ENCODE data around the gene TAF1C.

The TAF1C gene

GRCh38 chr16:84233748-84234147 is 46.9 kb upstream of the TAF1C start:
- Histone ChIP-seq H3K79me2 (ENCODE audit: insufficient read depth, low read length) (no peaks in the 10 kb centered on the region), H3K9ac (ENCODE audit: low read depth, low read length, poor library complexity, severe bottlenecking) (no peak overlapping the region), H3K4me3 (ENCODE audit: low read length, poor library complexity, severe bottlenecking) (no peak overlapping the region), H3K27me3 (ENCODE audit: insufficient read depth, low read length, poor library complexity, severe bottlenecking) (no peaks in the 10 kb centered on the region), H3K4me1 (ENCODE audit: insufficient read depth, low read length, poor library complexity, severe bottlenecking) (no peaks in the 10 kb centered on the region), H4K20me1 (ENCODE audit: insufficient read depth, low read length, poor library complexity, severe bottlenecking) (no peaks in the 10 kb centered on the region), H3K36me3 (ENCODE audit: insufficient read depth, low read length) (no peaks in the 10 kb centered on the region), H2AFZ (ENCODE audit: low read length) (no peak overlapping the region), H3K9me3 (ENCODE audit: insufficient read depth, low read depth, low read length) (no peaks in the 10 kb centered on the region), H3K9me2 (replicated peaks; ENCODE audit: low read depth, low read length) (no peaks in the 10 kb centered on the region), H3K4me2 (ENCODE audit: low read depth, low read length, poor library complexity, severe bottlenecking) (no peak overlapping the region), H3F3A (ENCODE audit: low read depth) (no peaks in the 10 kb centered on the region)
- TF ChIP-seq EZH2phosphoT487 (IDR thresholded peaks at IDR 0.05; ENCODE audit: borderline replicate concordance) (no peak), CTCF (conservative IDR thresholded peaks at IDR 0.05; ENCODE audit: low read length) (no peak)

- Histone ChIP-seq H3K9me2 (replicated peaks; ENCODE audit: low read depth, low read length) (no peaks in the 10 kb centered on the region), H3K9me3 (ENCODE audit: insufficient read depth, low read depth, low read length) (no peaks in the 10 kb centered on the region), H2AFZ (ENCODE audit: low read length) (no peak overlapping the region), H4K20me1 (ENCODE audit: insufficient read depth, low read length, poor library complexity, severe bottlenecking) (no peaks in the 10 kb centered on the region), H3K4me2 (ENCODE audit: low read depth, low read length, poor library complexity, severe bottlenecking) (no peak overlapping the region), H3K4me1 (ENCODE audit: insufficient read depth, low read length, poor library complexity, severe bottlenecking) (no peaks in the 10 kb centered on the region), H3K27me3 (ENCODE audit: insufficient read depth, low read length, poor library complexity, severe bottlenecking) (no peaks in the 10 kb centered on the region), H3K9ac (ENCODE audit: low read depth, low read length, poor library complexity, severe bottlenecking) (no peak overlapping the region), H3K36me3 (ENCODE audit: insufficient read depth, low read length) (no peaks in the 10 kb centered on the region), H3F3A (ENCODE audit: low read depth) (no peaks in the 10 kb centered on the region), H3K4me3 (ENCODE audit: low read length, poor library complexity, severe bottlenecking) (no peak overlapping the region), H3K79me2 (ENCODE audit: insufficient read depth, low read length) (no peaks in the 10 kb centered on the region)
- no peak for TF ChIP-seq CTCF (conservative IDR thresholded peaks at IDR 0.05; ENCODE audit: low read length)
- no peak for TF ChIP-seq EZH2phosphoT487 (IDR thresholded peaks at IDR 0.05; ENCODE audit: borderline replicate concordance)
Observed at GRCh38 chr16:84232969-84233368, 46.1 kb upstream of the TAF1C start.

- no peaks in the 10 kb centered on the region for H3K36me3 ChIP-seq (ENCODE audit: insufficient read depth, low read length)
- no peaks in the 10 kb centered on the region for H3F3A ChIP-seq (ENCODE audit: low read depth)
- TF ChIP-seq CTCF (conservative IDR thresholded peaks at IDR 0.05; ENCODE audit: low read length), result no peak
- TF ChIP-seq EZH2phosphoT487 (IDR thresholded peaks at IDR 0.05; ENCODE audit: borderline replicate concordance), result no peak
- no peaks in the 10 kb centered on the region for H3K27me3 ChIP-seq (ENCODE audit: insufficient read depth, low read length, poor library complexity, severe bottlenecking)
- H4K20me1 ChIP-seq (ENCODE audit: insufficient read depth, low read length, poor library complexity, severe bottlenecking), result no peaks in the 10 kb centered on the region
- no peak overlapping the region for H2AFZ ChIP-seq (ENCODE audit: low read length)
- no peak overlapping the region for H3K9ac ChIP-seq (ENCODE audit: low read depth, low read length, poor library complexity, severe bottlenecking)
- H3K4me3 ChIP-seq (ENCODE audit: low read length, poor library complexity, severe bottlenecking), result no peak overlapping the region
- no peaks in the 10 kb centered on the region for H3K9me2 ChIP-seq (replicated peaks; ENCODE audit: low read depth, low read length)
- no peak overlapping the region for H3K4me2 ChIP-seq (ENCODE audit: low read depth, low read length, poor library complexity, severe bottlenecking)
- H3K79me2 ChIP-seq (ENCODE audit: insufficient read depth, low read length), result no peaks in the 10 kb centered on the region
- no peaks in the 10 kb centered on the region for H3K4me1 ChIP-seq (ENCODE audit: insufficient read depth, low read length, poor library complexity, severe bottlenecking)
- no peaks in the 10 kb centered on the region for H3K9me3 ChIP-seq (ENCODE audit: insufficient read depth, low read depth, low read length)
Observed at GRCh38 chr16:84232060-84232459, 45.2 kb upstream of the TAF1C start.
